A673 (cell line): ENCODE measurements around the gene CASKIN1.

Source experiments
- CTCF ChIP-seq: fragments of 300-800, 200-600 bp; sonication (generic); conservative IDR thresholded peaks from 2 replicates; pipeline ENCODE4 v1.5.1; 2017; ENCODE audit warnings: low read depth, mild to moderate bottlenecking, antibody characterized with exemption, low read length, moderate library complexity, mixed read lengths
- EZH2 ChIP-seq: fragments of 200-600 bp; sonication (generic); IDR thresholded peaks from 2 replicates; pipeline ENCODE4 v1.6.1; 2017; ENCODE audit warnings: borderline replicate concordance, low read depth, mild to moderate bottlenecking, mixed read lengths, antibody characterized with exemption, low read length; ENCODE audit not compliant: poor library complexity, severe bottlenecking

GRCh38 chr16:2213817-2214718 lies 17.7 kb upstream of the CASKIN1 start:
- TF ChIP-seq CTCF (no peak), EZH2 (no peak)
